ENCODE data around the gene TMEM171. TPM values are rescaled to one million over a fixed set of nuclear protein-coding genes. Genes with fewer than 3 reads are reported as not detected.
A peak's percentile ranks its signal among the peaks of the same experiment; 100 is the strongest.

Gene TMEM171
- total and polyA plus RNA-seq, 2 of the 8 experiments (the other 6 are each of a cell fraction or from before 2014, with no cell fraction given): 1.0 to 2.2 TPM

GRCh38 chr5:73130811-73131210, 10.4 kb downstream of the TMEM171 start:
- Histone ChIP-seq H2BK120ac (replicated peaks; ENCODE audit: low read depth, low read length) (no peak overlapping the region), H3K79me1 (ENCODE audit: low read depth, low read length) (no peaks in the 10 kb centered on the region)

More at GRCh38 chr5:73130811-73131210, 10.4 kb downstream of the TMEM171 start:
- Histone ChIP-seq H2AK5ac (ENCODE audit: low read depth, low read length) (no peak overlapping the region), H3K56ac (replicated peaks; ENCODE audit: insufficient read length, low read depth, low read length) (no peak overlapping the region), H3K27me3 (replicated peaks in 1 of 4; ENCODE audit: control insufficient read depth in 3 of 4, extremely low read depth in 1 of 4, insufficient read depth in 3 of 4, low read length in 3 of 4) (no peaks in the 10 kb centered on the region), H3K18ac (ENCODE audit: extremely low read depth, low read length) (no peak overlapping the region), H3K9ac (replicated peaks in 1 of 4; ENCODE audit: extremely low read depth in 1 of 4, low read depth in 3 of 4, low read length in 3 of 4) (no peak overlapping the region), H2BK20ac (ENCODE audit: low read length) (no peak overlapping the region), H3K23ac (ENCODE audit: insufficient read length) (no peak overlapping the region), H3K36me3 (ENCODE audit: control insufficient read depth in 2 of 4, insufficient read depth in 4 of 4, low read length in 3 of 4) (no peaks in the 10 kb centered on the region), H4K20me1 (replicated peaks in 1 of 2; ENCODE audit: control insufficient read depth in 1 of 2, insufficient read depth in 2 of 2, low read length in 2 of 2) (no peaks in the 10 kb centered on the region), H3K9me3 (ENCODE audit: insufficient read depth in 2 of 2, low read depth in 1 of 2, low read length in 1 of 2) (no peaks in the 10 kb centered on the region), H3K14ac (ENCODE audit: insufficient read length) (no peak overlapping the region), H2BK5ac (ENCODE audit: low read depth, low read length) (no peak overlapping the region), H3K4me1 (replicated peaks in 1 of 4; ENCODE audit: control insufficient read depth in 3 of 4, insufficient read depth in 4 of 4, low read length in 3 of 4) (peaks cover 0 to 6% (median 1%) of the 10 kb centered on the region in 4 experiments; a peak in 2 of 7 replicates), H2BK12ac (ENCODE audit: low read depth, low read length) (no peak overlapping the region), H4K8ac (ENCODE audit: extremely low read depth, insufficient read depth, low read length) (no peak overlapping the region), H3K4ac (replicated peaks; ENCODE audit: insufficient read length, low read depth, low read length) (no peak overlapping the region), H4K91ac (replicated peaks; ENCODE audit: insufficient read length, low read length) (no peak overlapping the region), H2BK15ac (ENCODE audit: low read length) (no peak overlapping the region), H2AFZ (ENCODE audit: low read length) (no peak overlapping the region), H3K4me2 (ENCODE audit: insufficient read depth in 1 of 2, low read depth in 2 of 2, low read length in 2 of 2) (no peak overlapping the region; a peak in 1 of 4 replicates), H3K23me2 (ENCODE audit: low read depth, low read length) (no peaks in the 10 kb centered on the region), H3K27ac (ENCODE audit: low read depth, low read length) (no peak overlapping the region), H4K5ac (ENCODE audit: insufficient read length, low read depth, low read length) (no peak overlapping the region), H3K4me3 (ENCODE audit: extremely low read depth in 1 of 4, insufficient read depth in 2 of 4, low read depth in 3 of 4, low read length in 4 of 4) (no peak overlapping the region), H3K79me2 (ENCODE audit: control insufficient read depth in 1 of 2, insufficient read depth in 2 of 2, low read length in 2 of 2) (no peaks in the 10 kb centered on the region)
- ChIA-PET CTCF (ENCODE audit: partially characterized antibody) (no interaction called here), POLR2A (ENCODE audit: partially characterized antibody) (no interaction called here)
- DNase-seq (ENCODE audit: low read depth in 1 of 2, low spot score in 2 of 2) (peak in 1 of 2 experiments; percentile 13), FAIRE-seq (peak; percentile 72)
- no peak for TF ChIP-seq TEAD4 (IDR thresholded peaks at IDR 0.05; ENCODE audit: low read depth, low read length)
- TF ChIP-seq TBP (IDR thresholded peaks at IDR 0.05; ENCODE audit: low read depth, low read length): no peak
- TF ChIP-seq CHD1 (IDR thresholded peaks at IDR 0.05; ENCODE audit: low read depth, low read length): no peak
- TF ChIP-seq E2F6 (IDR thresholded peaks at IDR 0.05): no peak
- no peak for TF ChIP-seq POU5F1 (IDR thresholded peaks at IDR 0.05; ENCODE audit: low read depth, low read length)
- WGBS, 2 experiments (ENCODE audit: extremely low coverage in 1 of 2, insufficient coverage in 1 of 2, insufficient read length in 1 of 2, insufficient replicate concordance in 2 of 2, low coverage in 1 of 2, low lambda C conversion rate in 2 of 2, missing lambda C conversion rate in 1 of 2): 58% methylated on average over 1 of the region's 1 CpG; no CpG with 5 or more reads in 1 of the 2 experiments
